Suppressor macrophage treated with lipopolysaccharide for 1 hour (primary cell): ENCODE measurements around the gene SETD1A.
"Not testable (repeated sequence)": the region's sequence is repeated elsewhere in the genome, so short reads cannot be mapped to it uniquely, and the experiment has no call there.

Source experiments
- DNase-seq, 3 donors: peaks; one replicate each; pipeline ENCODE4 v3.0.0-alpha.2; 2020 to 2022

SETD1A gene

GRCh38 chr16:30930160-30930571 lies 27.4 kb upstream of the SETD1A start:
- no peak for DNase-seq

- no peak for DNase-seq
These were observed 26.4 kb upstream of the SETD1A start for GRCh38 chr16:30931068-30931650.

- DNase-seq, result peak; percentile 76 to 83 (median 76)
These were observed 22.6 kb upstream of the SETD1A start for GRCh38 chr16:30934827-30935557.

GRCh38 chr16:30937692-30938091 lies 19.9 kb upstream of the SETD1A start:
- no peak for DNase-seq

- not testable (repeated sequence) for DNase-seq
These were observed 18.0 kb upstream of the SETD1A start for GRCh38 chr16:30939571-30939970.

GRCh38 chr16:30941600-30942425 lies 15.7 kb upstream of the SETD1A start:
- DNase-seq, result peak; percentile 79 to 89 (median 85)

GRCh38 chr16:30942426-30942806 lies 15.1 kb upstream of the SETD1A start:
- DNase-seq, result no peak

- no peak for DNase-seq
These were observed 13.2 kb upstream of the SETD1A start for GRCh38 chr16:30944352-30944751.

- DNase-seq, result no peak
These were observed 10.6 kb upstream of the SETD1A start for GRCh38 chr16:30946671-30947540.

- no peak for DNase-seq
These were observed 10.1 kb upstream of the SETD1A start for GRCh38 chr16:30947541-30947858.

GRCh38 chr16:30947859-30948666 lies 9.5 kb upstream of the SETD1A start:
- peak; percentile 60 to 75 (median 68) for DNase-seq

GRCh38 chr16:30948667-30949649 lies 8.6 kb upstream of the SETD1A start, which contains the start of gene ORAI3:
Gene ORAI3 (plus strand): TSS chr16:30949068. CDS start chr16:30949290, 222 bp downstream.
- peak; percentile 85 to 91 (median 88) for DNase-seq

GRCh38 chr16:30949650-30950515 lies 7.7 kb upstream of the SETD1A start:
- DNase-seq, result peak; percentile 67 to 81 (median 78)

- DNase-seq, result no peak
These were observed 7.0 kb upstream of the SETD1A start for GRCh38 chr16:30950516-30951065.

- DNase-seq, result no peak
These were observed 6.4 kb upstream of the SETD1A start for GRCh38 chr16:30951193-30951592.

GRCh38 chr16:30951750-30952149 lies 5.8 kb upstream of the SETD1A start:
- no peak for DNase-seq

GRCh38 chr16:30953111-30953510 lies 4.4 kb upstream of the SETD1A start:
- DNase-seq, result no peak

- peak; percentile 71 to 83 (median 71) for DNase-seq
These were observed 3.9 kb upstream of the SETD1A start for GRCh38 chr16:30953511-30954124.

- DNase-seq, result no peak
These were observed 2.6 kb upstream of the SETD1A start for GRCh38 chr16:30954993-30955392.
